Right forelimb (tissue), 1 donor: ENCODE measurements around the gene RRBP1.

Experiments
- DNase-seq: peaks from one replicate; pipeline ENCODE4 v3.0.0-alpha.2; 2018

RRBP1 gene

GRCh38 chr20:17565169-17565845 is 116.7 kb downstream of the RRBP1 start:
- DNase-seq, result no peak
